Activated T-helper 2 cell treated with anti-CD3 and anti-CD28 coated beads, Interferon-gamma antibody, Interleukin-2, Interleukin-4, amounts not matched to agents 10 μg/mL and 5 μg/mL and 100 μg/mL, durations not matched to agents 14 hours and 24 hours and 36 hours (primary cell): ENCODE results near the gene ALK. TPM values are rescaled to one million over a fixed set of nuclear protein-coding genes. Genes with fewer than 3 reads are reported as not detected.

ENCODE experiments used
- DNase-seq: peaks from one replicate; pipeline ENCODE4 v3.0.0; 2021; ENCODE audit warnings: low spot score
- H3K27ac Mint-ChIP-seq: one replicate; pipeline ENCODE4 v1.8.0; 2021; ENCODE audit warnings: mixed read lengths
- H3K27me3 Mint-ChIP-seq: one replicate; pipeline ENCODE4 v1.8.0; 2021; ENCODE audit warnings: low read depth, mixed read lengths
- H3K36me3 Mint-ChIP-seq: one replicate; pipeline ENCODE4 v1.8.0; 2021; ENCODE audit warnings: low read depth, mixed read lengths
- H3K4me1 Mint-ChIP-seq: one replicate; pipeline ENCODE4 v1.8.0; 2021; ENCODE audit warnings: low read depth, mixed read lengths
- H3K4me3 Mint-ChIP-seq: one replicate; pipeline ENCODE4 v1.8.0; 2021; ENCODE audit warnings: low read depth, mild to moderate bottlenecking, moderate library complexity, mixed read lengths
- H3K9me3 Mint-ChIP-seq: one replicate; pipeline ENCODE4 v1.8.0; 2021; ENCODE audit warnings: mixed read lengths
- intact Hi-C: fragments of 100-400 bp; cut with micrococcal nuclease; formaldehyde crosslinking; loops from one replicate; pipeline ENCODE4 v1.15.1; 2023
- total RNA-seq: library from RNA; stranded (reverse); gene quantifications from 2 replicates; pipeline ENCODE4 v1.2.3, GENCODE V29; 2022

Gene ALK
- total RNA-seq, 1 donor from 2014 or later: not detected

GRCh38 chr2:29370173-29370572 lies 551.2 kb downstream of the ALK start:
- intact Hi-C loops: no loop called here
- no peaks in the 10 kb centered on the region for H3K36me3 Mint-ChIP-seq
- H3K4me3 Mint-ChIP-seq: no peak overlapping the region
- no peaks in the 10 kb centered on the region for H3K4me1 Mint-ChIP-seq
- H3K27ac Mint-ChIP-seq: no peak overlapping the region
- no peak for DNase-seq
- H3K27me3 Mint-ChIP-seq: peaks cover 14% of the 10 kb centered on the region
- H3K9me3 Mint-ChIP-seq: no peaks in the 10 kb centered on the region

GRCh38 chr2:29368659-29369040 lies 552.7 kb downstream of the ALK start:
- no peaks in the 10 kb centered on the region for H3K4me1 Mint-ChIP-seq
- no peaks in the 10 kb centered on the region for H3K36me3 Mint-ChIP-seq
- H3K27ac Mint-ChIP-seq: no peak overlapping the region
- DNase-seq: no peak
- H3K4me3 Mint-ChIP-seq: no peak overlapping the region
- intact Hi-C loops: no loop called here
- no peaks in the 10 kb centered on the region for H3K9me3 Mint-ChIP-seq
- peaks cover 14% of the 10 kb centered on the region for H3K27me3 Mint-ChIP-seq

- Mint-ChIP-seq H3K4me1 (no peaks in the 10 kb centered on the region), H3K9me3 (no peaks in the 10 kb centered on the region), H3K4me3 (no peak overlapping the region), H3K27ac (no peak overlapping the region), H3K36me3 (no peaks in the 10 kb centered on the region), H3K27me3 (peaks cover 19% of the 10 kb centered on the region)
- intact Hi-C loops: no loop called here
- DNase-seq: no peak
Measured at GRCh38 chr2:29367986-29368658, 553.3 kb downstream of the ALK start.

GRCh38 chr2:29363111-29363510 lies 558.3 kb downstream of the ALK start:
- H3K9me3 Mint-ChIP-seq: no peaks in the 10 kb centered on the region
- no peaks in the 10 kb centered on the region for H3K36me3 Mint-ChIP-seq
- no peak overlapping the region for H3K4me3 Mint-ChIP-seq
- peaks cover 20% of the 10 kb centered on the region for H3K27me3 Mint-ChIP-seq
- no peak for DNase-seq
- H3K4me1 Mint-ChIP-seq: no peaks in the 10 kb centered on the region
- intact Hi-C loops: no loop called here
- no peak overlapping the region for H3K27ac Mint-ChIP-seq

- H3K9me3 Mint-ChIP-seq: no peaks in the 10 kb centered on the region
- intact Hi-C loops: no loop called here
- H3K36me3 Mint-ChIP-seq: no peaks in the 10 kb centered on the region
- no peak overlapping the region for H3K27ac Mint-ChIP-seq
- no peaks in the 10 kb centered on the region for H3K4me1 Mint-ChIP-seq
- H3K27me3 Mint-ChIP-seq: peaks cover 18% of the 10 kb centered on the region
- DNase-seq: no peak
- H3K4me3 Mint-ChIP-seq: no peak overlapping the region
Measured at GRCh38 chr2:29361231-29361630, 560.2 kb downstream of the ALK start.

GRCh38 chr2:29360016-29360784 lies 561.2 kb downstream of the ALK start:
- H3K4me3 Mint-ChIP-seq: no peak overlapping the region
- intact Hi-C loops: no loop called here
- H3K27ac Mint-ChIP-seq: no peak overlapping the region
- peaks cover 12% of the 10 kb centered on the region for H3K27me3 Mint-ChIP-seq
- no peaks in the 10 kb centered on the region for H3K4me1 Mint-ChIP-seq
- no peaks in the 10 kb centered on the region for H3K9me3 Mint-ChIP-seq
- no peak for DNase-seq
- H3K36me3 Mint-ChIP-seq: no peaks in the 10 kb centered on the region

GRCh38 chr2:29353403-29353991 lies 567.9 kb downstream of the ALK start:
- no peak for DNase-seq
- intact Hi-C loops: no loop called here
- Mint-ChIP-seq H3K27me3 (peaks cover 13% of the 10 kb centered on the region), H3K4me1 (no peaks in the 10 kb centered on the region), H3K9me3 (no peaks in the 10 kb centered on the region), H3K27ac (no peak overlapping the region), H3K36me3 (no peaks in the 10 kb centered on the region), H3K4me3 (no peak overlapping the region)

GRCh38 chr2:29351916-29352591 lies 569.3 kb downstream of the ALK start:
- Mint-ChIP-seq H3K27me3 (peaks cover 16% of the 10 kb centered on the region), H3K27ac (no peak overlapping the region), H3K36me3 (no peaks in the 10 kb centered on the region), H3K4me3 (no peak overlapping the region), H3K4me1 (no peaks in the 10 kb centered on the region), H3K9me3 (no peaks in the 10 kb centered on the region)
- DNase-seq: no peak
- intact Hi-C loops: no loop called here

GRCh38 chr2:29351248-29351647 lies 570.1 kb downstream of the ALK start:
- Mint-ChIP-seq H3K36me3 (no peaks in the 10 kb centered on the region), H3K4me1 (no peaks in the 10 kb centered on the region), H3K4me3 (no peak overlapping the region), H3K27me3 (peaks cover 16% of the 10 kb centered on the region), H3K9me3 (no peaks in the 10 kb centered on the region), H3K27ac (no peak overlapping the region)
- intact Hi-C loops: no loop called here
- no peak for DNase-seq

GRCh38 chr2:29349316-29350030 lies 571.9 kb downstream of the ALK start:
- DNase-seq: no peak
- no peak overlapping the region for H3K27ac Mint-ChIP-seq
- H3K27me3 Mint-ChIP-seq: peaks cover 22% of the 10 kb centered on the region
- no peak overlapping the region for H3K4me3 Mint-ChIP-seq
- no peaks in the 10 kb centered on the region for H3K9me3 Mint-ChIP-seq
- H3K4me1 Mint-ChIP-seq: no peaks in the 10 kb centered on the region
- no peaks in the 10 kb centered on the region for H3K36me3 Mint-ChIP-seq
- intact Hi-C loops: no loop called here

- H3K4me3 Mint-ChIP-seq: no peak overlapping the region
- peaks cover 18% of the 10 kb centered on the region for H3K27me3 Mint-ChIP-seq
- H3K36me3 Mint-ChIP-seq: no peaks in the 10 kb centered on the region
- H3K27ac Mint-ChIP-seq: no peak overlapping the region
- intact Hi-C loops: no loop called here
- DNase-seq: no peak
- no peaks in the 10 kb centered on the region for H3K4me1 Mint-ChIP-seq
- H3K9me3 Mint-ChIP-seq: no peaks in the 10 kb centered on the region
Measured at GRCh38 chr2:29347774-29348461, 573.5 kb downstream of the ALK start.

- no peak for DNase-seq
- H3K27ac Mint-ChIP-seq: no peak overlapping the region
- intact Hi-C loops: no loop called here
Measured at GRCh38 chr2:29345236-29345635, 576.1 kb downstream of the ALK start.

More at GRCh38 chr2:29345236-29345635, 576.1 kb downstream of the ALK start:
- Mint-ChIP-seq H3K4me1 (no peaks in the 10 kb centered on the region), H3K9me3 (no peaks in the 10 kb centered on the region), H3K36me3 (no peaks in the 10 kb centered on the region), H3K27me3 (peaks cover 19% of the 10 kb centered on the region), H3K4me3 (no peak overlapping the region)
